Right lobe of liver (tissue), 6 donors: ENCODE data around the gene BTBD18. TPM values are rescaled to one million over a fixed set of nuclear protein-coding genes. Genes with fewer than 3 reads are reported as not detected.

ENCODE experiments used
- ATAC-seq, 4 donors: fragments of 200-7000 bp; cut with Tn5 transposase; one replicate each; pipeline ENCODE4 v1.9.1; 2020; ENCODE audit warnings: mild to moderate bottlenecking in 4 of 4, moderate library complexity in 4 of 4
- DNase-seq, 3 donors: peaks; one replicate each; pipeline ENCODE4 v3.0.0-alpha.2; 2020
- H3K27ac ChIP-seq, 3 donors: fragments of 200-600 bp; one replicate each; pipeline ENCODE4 v1.8.0; 2022
- H3K27me3 ChIP-seq, 2 donors: fragments of 200-600 bp; one replicate each; pipeline ENCODE4 v1.8.0; 2022
- H3K36me3 ChIP-seq, 4 donors: fragments of 200-600 bp; sonication (generic) in 1 of 4; one replicate each; pipeline versions ENCODE4 v1.5.1 to v1.8.0; 2017 to 2022; ENCODE audit warnings: control low read depth in 1 of 4
- H3K4me1 ChIP-seq, 4 donors: fragments of 200-600 bp; sonication (generic) in 1 of 4; one replicate each; pipeline versions ENCODE4 v1.5.1 to v1.8.0; 2017 to 2022; ENCODE audit warnings: control low read depth in 1 of 4
- H3K4me3 ChIP-seq, 3 donors: fragments of 200-600 bp; one replicate each; pipeline ENCODE4 v1.8.0; 2022
- H3K9me3 ChIP-seq, 4 donors: fragments of 200-600 bp; sonication (generic) in 1 of 4; one replicate each; pipeline versions ENCODE4 v1.5.1 to v1.8.0; 2017 to 2022; ENCODE audit warnings: control low read depth in 1 of 4
- CTCF ChIP-seq, 4 donors: fragments of 200-600 bp in 3 of 4; fragments of 450-650 bp in 1 of 4; IDR thresholded peaks; one replicate each; pipeline versions ENCODE4 v1.5.1 to v1.8.0; 2016 to 2022; ENCODE audit warnings: antibody characterized with exemption in 4 of 4, mild to moderate bottlenecking in 2 of 4
- POLR2A ChIP-seq: fragments of 450-650 bp; IDR thresholded peaks from one replicate; pipeline ENCODE4 v1.6.1; 2017; ENCODE audit warnings: antibody characterized with exemption, mild to moderate bottlenecking
- WGBS: methylation state at CpG from one replicate; pipeline ENCODE4 v1.1.6; 2018; ENCODE audit warnings: low coverage, low lambda C conversion rate; ENCODE audit not compliant: insufficient coverage; ENCODE audit errors: missing lambda C conversion rate; 5-methylcytosine and 5-hydroxymethylcytosine counted together
- intact Hi-C, 2 donors: fragments of 100-400 bp; cut with DNase I; formaldehyde crosslinking; loops; one replicate each; pipeline versions ENCODE4 v1.11.2 to v1.14.1; 2022
- total RNA-seq, 6 experiments: library from RNA; depleted of rRNA in 2 of 6; stranded (reverse); fragments of >200 nt in 2 of 6; fragmentation: NEBNext Ultra II Directional in 3 of 6; extraction: Animal tissue kit (Norgen Biotek cat#: 25700) in 3 of 6; gene quantifications; one replicate each; pipeline versions ENCODE4 v1.1.0 to v1.2.4, GENCODE V29; 2016 to 2023
- donor health status: DM: no; HTN: yes; CAD: no.
- donor health status: DM: no; HTN: no; CAD: no.
- donor health status: DM: no; HTN: no; CAD: no.
- donor health status: DM: no; HTN: yes; CAD: no.
- donor health status: DM: no; HTN: yes; CAD: no.

BTBD18 gene
- total RNA-seq, 6 experiments from 2014 or later = not detected

GRCh38 chr11:57791321-57792059, 39.9 kb upstream of the BTBD18 start:
- Histone ChIP-seq H3K36me3 (peaks cover 0 to 20% (median 13%) of the 10 kb centered on the region in 4 donors), H3K9me3 (no peaks in the 10 kb centered on the region), H3K4me1 (peaks cover 0 to 61% (median 30%) of the 10 kb centered on the region in 4 donors), H3K27me3 (no peaks in the 10 kb centered on the region), H3K4me3 (no peak overlapping the region), H3K27ac (peak overlapping the region in 1 of 3 donors; percentile 14)
- TF ChIP-seq CTCF (IDR thresholded peaks at IDR 0.05) (no peak), POLR2A (no peak)
- no peak for ATAC-seq
- intact Hi-C loops = no loop called here
- no peak for DNase-seq
- 78% methylated on average over 14 of the region's 22 CpGs for WGBS

GRCh38 chr11:57788703-57789088, 37.1 kb upstream of the BTBD18 start:
- ATAC-seq = peak in 3 of 4 donors; percentile 8 to 29 (median 24)
- peaks cover 0 to 76% (median 37%) of the 10 kb centered on the region in 4 donors for H3K4me1 ChIP-seq

GRCh38 chr11:57787920-57788702, 36.5 kb upstream of the BTBD18 start:
- Histone ChIP-seq H3K27me3 (no peaks in the 10 kb centered on the region), H3K9me3 (no peaks in the 10 kb centered on the region), H3K36me3 (no peaks in the 10 kb centered on the region), H3K4me1 (peaks cover 0 to 73% (median 36%) of the 10 kb centered on the region in 4 donors), H3K4me3 (no peak overlapping the region), H3K27ac (peak overlapping the region in 1 of 3 donors; percentile 32)
- 58% methylated on average over 5 of the region's 6 CpGs for WGBS
- no peak for TF ChIP-seq CTCF (IDR thresholded peaks at IDR 0.05)
- no peak for TF ChIP-seq POLR2A
- DNase-seq = peak in 1 of 3 donors; percentile 35
- intact Hi-C loops = no loop called here
- peak; percentile 42 to 60 (median 58) for ATAC-seq

More at GRCh38 chr11:57788703-57789088, 37.1 kb upstream of the BTBD18 start:
- Histone ChIP-seq H3K4me3 (no peak overlapping the region), H3K9me3 (no peaks in the 10 kb centered on the region), H3K27ac (peak overlapping the region in 1 of 3 donors; percentile 32), H3K27me3 (no peaks in the 10 kb centered on the region), H3K36me3 (no peaks in the 10 kb centered on the region)
- intact Hi-C loops = no loop called here
- TF ChIP-seq POLR2A = no peak
- TF ChIP-seq CTCF (IDR thresholded peaks at IDR 0.05) = no peak
- DNase-seq = no peak

- WGBS = 71% methylated on average over 4 of the region's 4 CpGs
- no peak for DNase-seq
- H3K9me3 ChIP-seq = no peaks in the 10 kb centered on the region
- intact Hi-C loops = no loop called here
- no peak overlapping the region for H3K27ac ChIP-seq
- no peaks in the 10 kb centered on the region for H3K36me3 ChIP-seq
- no peak for ATAC-seq
- TF ChIP-seq CTCF (IDR thresholded peaks at IDR 0.05) (no peak), POLR2A (no peak)
- H3K4me3 ChIP-seq = no peak overlapping the region
- H3K27me3 ChIP-seq = no peaks in the 10 kb centered on the region
- H3K4me1 ChIP-seq = peaks cover 0 to 71% (median 29%) of the 10 kb centered on the region in 4 donors
These were observed 35.5 kb upstream of the BTBD18 start for GRCh38 chr11:57787006-57787604.
